Measurements from ENCODE around the gene MAP2K1.

Gene MAP2K1

GRCh38 chr15:66413579-66413978, 26.9 kb downstream of the MAP2K1 start:
- TF ChIP-seq CTCF (IDR thresholded peaks at IDR 0.05; ENCODE audit: low read depth, low read length): no peak
- Histone ChIP-seq H3K4me1 (no peaks in the 10 kb centered on the region; the same call in 1 of the 2 replicates), H3K4me3 (ENCODE audit: low read depth, low read length) (no peak overlapping the region), H3K36me3 (no peaks in the 10 kb centered on the region), H3K27me3 (no peaks in the 10 kb centered on the region), H3K9me3 (no peaks in the 10 kb centered on the region)
- DNase-seq: no peak

GRCh38 chr15:66415360-66415759, 28.6 kb downstream of the MAP2K1 start:
- no peak for DNase-seq
- no peaks in the 10 kb centered on the region for H3K27me3 ChIP-seq
- no peak for TF ChIP-seq CTCF (IDR thresholded peaks at IDR 0.05; ENCODE audit: low read depth, low read length)
- H3K9me3 ChIP-seq: no peaks in the 10 kb centered on the region
- no peak overlapping the region for H3K4me3 ChIP-seq (ENCODE audit: low read depth, low read length)
- no peaks in the 10 kb centered on the region for H3K4me1 ChIP-seq
- no peaks in the 10 kb centered on the region for H3K36me3 ChIP-seq

- no peaks in the 10 kb centered on the region for H3K36me3 ChIP-seq
- no peak for TF ChIP-seq CTCF (IDR thresholded peaks at IDR 0.05; ENCODE audit: low read depth, low read length)
- no peak overlapping the region for H3K4me3 ChIP-seq (ENCODE audit: low read depth, low read length)
- no peak for DNase-seq
- H3K27me3 ChIP-seq: no peaks in the 10 kb centered on the region
- no peaks in the 10 kb centered on the region for H3K4me1 ChIP-seq
- H3K9me3 ChIP-seq: no peaks in the 10 kb centered on the region
These were observed 31.0 kb downstream of the MAP2K1 start for GRCh38 chr15:66417736-66418135.

GRCh38 chr15:66419471-66419870, 32.8 kb downstream of the MAP2K1 start:
- Histone ChIP-seq H3K27me3 (no peaks in the 10 kb centered on the region), H3K4me3 (ENCODE audit: low read depth, low read length) (no peak overlapping the region), H3K9me3 (no peaks in the 10 kb centered on the region), H3K36me3 (no peaks in the 10 kb centered on the region), H3K4me1 (no peaks in the 10 kb centered on the region)
- no peak for TF ChIP-seq CTCF (IDR thresholded peaks at IDR 0.05; ENCODE audit: low read depth, low read length)
- no peak for DNase-seq

GRCh38 chr15:66422347-66422746, 35.6 kb downstream of the MAP2K1 start:
- DNase-seq: no peak
- Histone ChIP-seq H3K4me1 (no peaks in the 10 kb centered on the region), H3K36me3 (no peaks in the 10 kb centered on the region), H3K9me3 (no peaks in the 10 kb centered on the region), H3K27me3 (no peaks in the 10 kb centered on the region), H3K4me3 (ENCODE audit: low read depth, low read length) (no peak overlapping the region)
- no peak for TF ChIP-seq CTCF (IDR thresholded peaks at IDR 0.05; ENCODE audit: low read depth, low read length)

GRCh38 chr15:66423149-66423548, 36.4 kb downstream of the MAP2K1 start:
- no peak overlapping the region for H3K4me3 ChIP-seq (ENCODE audit: low read depth, low read length)
- no peaks in the 10 kb centered on the region for H3K9me3 ChIP-seq
- TF ChIP-seq CTCF (IDR thresholded peaks at IDR 0.05; ENCODE audit: low read depth, low read length): no peak
- no peaks in the 10 kb centered on the region for H3K27me3 ChIP-seq
- no peak for DNase-seq
- H3K4me1 ChIP-seq: no peaks in the 10 kb centered on the region
- H3K36me3 ChIP-seq: no peaks in the 10 kb centered on the region
